H1 (cell line): ENCODE measurements around the gene TSPAN9. TPM values are rescaled to one million over a fixed set of nuclear protein-coding genes. Genes with fewer than 3 reads are reported as not detected.

ENCODE experiments used
- CTCF ChIA-PET: fragments of 300-600 bp; sonication (Branson Sonifier 250); formaldehyde crosslinking; loops from one replicate; lab custom pipeline; 2021; ENCODE audit not compliant: partially characterized antibody; lab: Charles Lee
- POLR2A ChIA-PET: fragments of 300-600 bp; sonication (Branson Sonifier 250); formaldehyde crosslinking; loops from one replicate; lab custom pipeline; 2021; ENCODE audit warnings: inconsistent platforms; ENCODE audit not compliant: partially characterized antibody; lab: Charles Lee
- DNase-seq, 2 experiments: peaks; one replicate each; pipeline versions ENCODE4 v3.0.0 to v3.0.0-alpha.2; 2010 to 2022; ENCODE audit warnings: low spot score in 2 of 2, low read depth in 1 of 2, mixed read lengths in 1 of 2
- FAIRE-seq: peaks from 2 replicates; lab custom pipeline; 2011; peaks lifted over from hg19 to GRCh38; lab: Jason Lieb, UNC
- H2AFZ ChIP-seq: 2 replicates; pipeline ENCODE4 v1.8.1; 2012; ENCODE audit warnings: low read length, inconsistent platforms
- H2AK5ac ChIP-seq: 2 replicates; pipeline ENCODE4 v1.6.1; 2013; ENCODE audit warnings: low read depth, low read length
- H2BK120ac ChIP-seq: replicated peaks from 2 replicates; pipeline ENCODE3; 2013; ENCODE audit warnings: low read depth, low read length, inconsistent platforms
- H2BK12ac ChIP-seq: 2 replicates; pipeline ENCODE4 v1.6.1; 2013; ENCODE audit warnings: low read depth, low read length
- H2BK15ac ChIP-seq: 2 replicates; pipeline ENCODE4 v1.6.1; 2013; ENCODE audit warnings: low read length
- H2BK20ac ChIP-seq: 2 replicates; pipeline ENCODE4 v1.6.1; 2013; ENCODE audit warnings: low read length
- H2BK5ac ChIP-seq: 2 replicates; pipeline ENCODE4 v1.6.1; 2013; ENCODE audit warnings: low read depth, low read length
- H3K14ac ChIP-seq: 2 replicates; pipeline ENCODE4 v1.6.1; 2013; ENCODE audit warnings: inconsistent platforms; ENCODE audit not compliant: insufficient read length
- H3K18ac ChIP-seq: 2 replicates; pipeline ENCODE4 v1.6.1; 2013; ENCODE audit warnings: low read length; ENCODE audit errors: extremely low read depth
- H3K23ac ChIP-seq: 2 replicates; pipeline ENCODE4 v1.6.1; 2013; ENCODE audit warnings: inconsistent platforms; ENCODE audit not compliant: insufficient read length
- H3K23me2 ChIP-seq: 2 replicates; pipeline ENCODE4 v1.6.1; 2013; ENCODE audit warnings: low read depth, low read length
- H3K27ac ChIP-seq: 2 replicates; pipeline ENCODE4 v1.6.1; 2011; ENCODE audit warnings: low read depth, low read length, inconsistent platforms
- H3K27me3 ChIP-seq, 4 experiments: replicated peaks in 1 of 4; 1 replicate in 1 of 4; 2 replicates in 3 of 4; pipeline versions ENCODE4 v1.6.1 to v1.8.1; 2011 to 2013; ENCODE audit warnings: low read length in 3 of 4, mild to moderate bottlenecking in 3 of 4, inconsistent platforms in 2 of 4, mixed read lengths in 2 of 4, moderate library complexity in 1 of 4; ENCODE audit not compliant: control insufficient read depth in 3 of 4, insufficient read depth in 3 of 4; ENCODE audit errors: extremely low read depth in 1 of 4
- H3K36me3 ChIP-seq, 4 experiments: 2 replicates each; pipeline versions ENCODE4 v1.6.1 to v1.8.1; 2011 to 2013; ENCODE audit warnings: mild to moderate bottlenecking in 4 of 4, low read length in 3 of 4, moderate library complexity in 2 of 4, control low read depth in 1 of 4, inconsistent platforms in 1 of 4; ENCODE audit not compliant: insufficient read depth in 4 of 4, control insufficient read depth in 2 of 4
- H3K4ac ChIP-seq: replicated peaks from 2 replicates; pipeline ENCODE3; 2013; ENCODE audit warnings: low read length, low read depth, mixed read lengths, inconsistent platforms; ENCODE audit not compliant: insufficient read length
- H3K4me1 ChIP-seq, 4 experiments: replicated peaks in 1 of 4; 1 replicate in 1 of 4; 2 replicates in 3 of 4; pipeline versions ENCODE4 v1.6.1 to v1.8.1; 2011 to 2013; ENCODE audit warnings: low read length in 3 of 4, inconsistent platforms in 2 of 4, mixed read lengths in 1 of 4; ENCODE audit not compliant: insufficient read depth in 4 of 4, control insufficient read depth in 3 of 4
- H3K4me2 ChIP-seq, 2 experiments: 2 replicates each; pipeline versions ENCODE4 v1.6.1 to v1.8.1; 2011 to 2013; ENCODE audit warnings: low read depth in 2 of 2, low read length in 2 of 2, control low read depth in 1 of 2, inconsistent platforms in 1 of 2, mild to moderate bottlenecking in 1 of 2; ENCODE audit not compliant: insufficient read depth in 1 of 2
- H3K4me3 ChIP-seq, 4 experiments: fragments of 200-600, 300-600 bp in 1 of 4; sonication (generic), shearing (Covaris generic), sonication (Bioruptor Twin) in 1 of 4; 2 replicates each; pipeline versions ENCODE4 v1.5.1 to v1.8.1; 2011 to 2016; ENCODE audit warnings: low read length in 4 of 4, low read depth in 3 of 4, control low read depth in 2 of 4, inconsistent platforms in 2 of 4, mild to moderate bottlenecking in 2 of 4, mixed read lengths in 1 of 4, moderate library complexity in 1 of 4; ENCODE audit not compliant: insufficient read depth in 2 of 4; ENCODE audit errors: extremely low read depth in 1 of 4
- H3K56ac ChIP-seq: replicated peaks from 2 replicates; pipeline ENCODE3; 2013; ENCODE audit warnings: low read depth, mild to moderate bottlenecking, mixed read lengths, low read length, inconsistent platforms; ENCODE audit not compliant: insufficient read length
- H3K79me1 ChIP-seq: 2 replicates; pipeline ENCODE4 v1.6.1; 2013; ENCODE audit warnings: low read depth, low read length, control low read depth
- H3K79me2 ChIP-seq, 2 experiments: 2 replicates each; pipeline versions ENCODE4 v1.6.1 to v1.8.1; 2012 to 2013; ENCODE audit warnings: low read length in 2 of 2, mild to moderate bottlenecking in 2 of 2, inconsistent platforms in 1 of 2; ENCODE audit not compliant: insufficient read depth in 2 of 2, control insufficient read depth in 1 of 2
- H3K9ac ChIP-seq, 4 experiments: replicated peaks in 1 of 4; 1 replicate in 1 of 4; 2 replicates in 3 of 4; pipeline versions ENCODE4 v1.6.1 to v1.8.1; 2011 to 2013; ENCODE audit warnings: low read depth in 3 of 4, low read length in 3 of 4, control low read depth in 2 of 4, mild to moderate bottlenecking in 2 of 4, moderate library complexity in 2 of 4, inconsistent platforms in 1 of 4; ENCODE audit errors: extremely low read depth in 1 of 4
- H3K9me3 ChIP-seq, 2 experiments: 2 replicates each; pipeline versions ENCODE4 v1.6.1 to v1.8.1; 2012 to 2013; ENCODE audit warnings: mild to moderate bottlenecking in 2 of 2, moderate library complexity in 2 of 2, control low read depth in 1 of 2, inconsistent platforms in 1 of 2, low read depth in 1 of 2, low read length in 1 of 2, mixed read lengths in 1 of 2; ENCODE audit not compliant: insufficient read depth in 2 of 2
- H4K20me1 ChIP-seq, 2 experiments: replicated peaks in 1 of 2; 2 replicates each; pipeline versions ENCODE3 to v1.8.1; 2011 to 2013; ENCODE audit warnings: inconsistent platforms in 2 of 2, low read length in 2 of 2, mild to moderate bottlenecking in 1 of 2; ENCODE audit not compliant: insufficient read depth in 2 of 2, control insufficient read depth in 1 of 2
- H4K5ac ChIP-seq: 2 replicates; pipeline ENCODE4 v1.6.1; 2013; ENCODE audit warnings: low read length, low read depth, mixed read lengths, inconsistent platforms; ENCODE audit not compliant: insufficient read length
- H4K8ac ChIP-seq: 2 replicates; pipeline ENCODE4 v1.8.0; 2013; ENCODE audit warnings: mild to moderate bottlenecking, moderate library complexity, low read length, inconsistent platforms; ENCODE audit not compliant: insufficient read depth; ENCODE audit errors: extremely low read depth
- H4K91ac ChIP-seq: replicated peaks from 2 replicates; pipeline ENCODE3; 2013; ENCODE audit warnings: low read length, mixed read lengths, inconsistent platforms; ENCODE audit not compliant: insufficient read length
- GTF2F1 ChIP-seq: IDR thresholded peaks from 2 replicates; pipeline ENCODE4 v1.6.1; 2012; ENCODE audit warnings: low read depth, low read length, improper control_type of control experiment, borderline replicate concordance
- WGBS, 2 experiments: shearing (Covaris generic) in 1 of 2; methylation state at CpG; one replicate each; pipeline versions ENCODE4 v1.1.6 to v1.1.7; 2013 to 2015; ENCODE audit warnings: low lambda C conversion rate in 2 of 2, mixed read lengths in 2 of 2, inconsistent platforms in 1 of 2, low coverage in 1 of 2, missing lambda C conversion rate in 1 of 2; ENCODE audit not compliant: insufficient replicate concordance in 2 of 2, insufficient coverage in 1 of 2, insufficient read length in 1 of 2; ENCODE audit errors: extremely low coverage in 1 of 2, missing lambda C conversion rate in 1 of 2; 5-methylcytosine and 5-hydroxymethylcytosine counted together
- polyA plus RNA-seq, 7 experiments: library from polyadenylated mRNA; depleted of rRNA in 3 of 7; stranded (reverse) in 5 of 7; unstranded in 2 of 7; fragments of >200 nt in 5 of 7; fragments of 200-250 nt in 2 of 7; gene quantifications; 1 replicate in 5 of 7; 2 replicates in 1 of 7; 4 replicates in 1 of 7; pipeline versions ENCODE4 v1.2.1 to v1.2.3, GENCODE V29; 2011 to 2013; ENCODE audit warnings: missing spikeins in 2 of 7, mixed read lengths in 2 of 7
- total RNA-seq: library from RNA; stranded (reverse); fragmentation: NEBNext Ultra II Directional; extraction: Animal tissue kit (Norgen Biotek cat#: 25700); gene quantifications from 2 replicates; pipeline ENCODE4 v1.2.1, GENCODE V29; 2021
- TF ChIP-seq, protein P1 (sequence below), 3 experiments: IDR thresholded peaks; 1 replicate in 2 of 3; 2 replicates in 1 of 3; pipeline versions ENCODE4 v1.5.1 to v1.6.1; 2011; ENCODE audit warnings: low read length in 3 of 3, mild to moderate bottlenecking in 3 of 3, inconsistent platforms in 2 of 3, low read depth in 1 of 3, moderate library complexity in 1 of 3; ENCODE audit not compliant: insufficient read depth in 1 of 3; ENCODE audit errors: control extremely low read depth in 1 of 3

TSPAN9 gene
- total and polyA plus RNA-seq, 2 of the 8 experiments (the other 6 are each of a cell fraction or from before 2014, with no cell fraction given), result 11.5 to 29.1 TPM

GRCh38 chr12:3278681-3279414 lies 201.7 kb downstream of the TSPAN9 start:
- Histone ChIP-seq H4K20me1 (peaks cover 0 to 3% of the 10 kb centered on the region in 2 experiments), H3K36me3 (no peaks in the 10 kb centered on the region), H3K4me3 (no peak overlapping the region), H2BK12ac (no peak overlapping the region), H3K56ac (no peak overlapping the region), H2BK5ac (peak overlapping the region; percentile 9; the same call in 1 of the 2 replicates), H2BK20ac (no peak overlapping the region), H4K8ac (no peak overlapping the region; the same call in 1 of the 2 replicates), H3K9me3 (no peaks in the 10 kb centered on the region), H3K27me3 (no peaks in the 10 kb centered on the region), H4K5ac (no peak overlapping the region), H2BK15ac (no peak overlapping the region), H3K79me2 (no peaks in the 10 kb centered on the region), H3K27ac (no peak overlapping the region), H3K18ac (no peak overlapping the region), H3K23ac (no peak overlapping the region), H3K9ac (no peak overlapping the region), H3K79me1 (no peaks in the 10 kb centered on the region), H3K14ac (no peak overlapping the region), H3K4me1 (peaks cover 0 to 14% (median 10%) of the 10 kb centered on the region in 4 experiments; a peak in 5 of 7 replicates), H3K23me2 (no peaks in the 10 kb centered on the region), H3K4ac (no peak overlapping the region), H2AFZ (no peak overlapping the region), H4K91ac (no peak overlapping the region), H2AK5ac (no peak overlapping the region), H3K4me2 (no peak overlapping the region)
- FAIRE-seq (no peak), DNase-seq (no peak)
- WGBS, 2 experiments, result 93% methylated on average over 5 of the region's 5 CpGs; no CpG with 5 or more reads in 1 of the 2 experiments
- ChIA-PET POLR2A (no interaction called here), CTCF (interaction anchor here (0.6 to 16.9 kb wide), 17 partner anchors 9 to 1000 kb away, joined by 3 to 361 read pairs (median 4); no protein-coding TSS in a partner anchor)
- TF ChIP-seq, protein P1, sequence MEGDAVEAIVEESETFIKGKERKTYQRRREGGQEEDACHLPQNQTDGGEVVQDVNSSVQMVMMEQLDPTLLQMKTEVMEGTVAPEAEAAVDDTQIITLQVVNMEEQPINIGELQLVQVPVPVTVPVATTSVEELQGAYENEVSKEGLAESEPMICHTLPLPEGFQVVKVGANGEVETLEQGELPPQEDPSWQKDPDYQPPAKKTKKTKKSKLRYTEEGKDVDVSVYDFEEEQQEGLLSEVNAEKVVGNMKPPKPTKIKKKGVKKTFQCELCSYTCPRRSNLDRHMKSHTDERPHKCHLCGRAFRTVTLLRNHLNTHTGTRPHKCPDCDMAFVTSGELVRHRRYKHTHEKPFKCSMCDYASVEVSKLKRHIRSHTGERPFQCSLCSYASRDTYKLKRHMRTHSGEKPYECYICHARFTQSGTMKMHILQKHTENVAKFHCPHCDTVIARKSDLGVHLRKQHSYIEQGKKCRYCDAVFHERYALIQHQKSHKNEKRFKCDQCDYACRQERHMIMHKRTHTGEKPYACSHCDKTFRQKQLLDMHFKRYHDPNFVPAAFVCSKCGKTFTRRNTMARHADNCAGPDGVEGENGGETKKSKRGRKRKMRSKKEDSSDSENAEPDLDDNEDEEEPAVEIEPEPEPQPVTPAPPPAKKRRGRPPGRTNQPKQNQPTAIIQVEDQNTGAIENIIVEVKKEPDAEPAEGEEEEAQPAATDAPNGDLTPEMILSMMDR (IDR thresholded peaks at IDR 0.05; ENCODE audit: control extremely low read depth in 1 of 3, insufficient read depth in 1 of 3, low read depth in 1 of 3, low read length in 3 of 3), result peak in 1 of 3 experiments; percentile 11; a peak in 1 of 4 replicates
- no peak for TF ChIP-seq GTF2F1
- TF ChIP-seq, all 59 proteins: peak for 1
- no peak overlapping the region for H2BK120ac ChIP-seq
